ENCODE results near the gene CNN3. TPM values are rescaled to one million over a fixed set of nuclear protein-coding genes. Genes with fewer than 3 reads are reported as not detected.

Gene CNN3
- total RNA-seq, 1 donor: 316 TPM

DNA sequence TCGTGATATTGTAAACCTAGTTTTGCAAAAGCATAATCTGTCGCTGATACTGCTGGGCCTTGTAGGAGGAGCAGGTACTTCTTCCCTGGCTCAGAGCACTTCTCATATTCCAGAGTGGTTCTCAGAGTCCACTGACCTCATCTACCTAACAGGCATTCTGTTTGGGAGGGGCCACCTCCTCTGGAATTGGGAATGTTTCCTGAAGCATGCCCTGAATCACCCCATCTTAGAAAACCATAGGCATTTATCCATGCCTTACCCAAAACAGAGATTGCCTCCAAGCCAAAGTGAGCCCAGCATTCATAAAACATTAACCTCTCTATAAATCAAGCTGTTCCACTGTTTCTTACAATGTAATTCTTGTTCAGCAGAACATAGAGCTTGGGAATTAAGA, 71.6 kb downstream of the CNN3 start:
- H3K4me3 ChIP-seq (ENCODE audit: insufficient read depth, low read length): no peak overlapping the region
- DNase-seq (ENCODE audit: insufficient read length, low spot score, missing footprints): no peak
- no peaks in the 10 kb centered on the region for H4K20me1 ChIP-seq (ENCODE audit: insufficient read depth, low read length)
- H3K27ac ChIP-seq (ENCODE audit: low read depth, low read length): no peak overlapping the region
- no peaks in the 10 kb centered on the region for H3K27me3 ChIP-seq (ENCODE audit: insufficient read depth, low read length)
- no peak overlapping the region for H2AFZ ChIP-seq (ENCODE audit: low read length)
- TF ChIP-seq, protein P1, sequence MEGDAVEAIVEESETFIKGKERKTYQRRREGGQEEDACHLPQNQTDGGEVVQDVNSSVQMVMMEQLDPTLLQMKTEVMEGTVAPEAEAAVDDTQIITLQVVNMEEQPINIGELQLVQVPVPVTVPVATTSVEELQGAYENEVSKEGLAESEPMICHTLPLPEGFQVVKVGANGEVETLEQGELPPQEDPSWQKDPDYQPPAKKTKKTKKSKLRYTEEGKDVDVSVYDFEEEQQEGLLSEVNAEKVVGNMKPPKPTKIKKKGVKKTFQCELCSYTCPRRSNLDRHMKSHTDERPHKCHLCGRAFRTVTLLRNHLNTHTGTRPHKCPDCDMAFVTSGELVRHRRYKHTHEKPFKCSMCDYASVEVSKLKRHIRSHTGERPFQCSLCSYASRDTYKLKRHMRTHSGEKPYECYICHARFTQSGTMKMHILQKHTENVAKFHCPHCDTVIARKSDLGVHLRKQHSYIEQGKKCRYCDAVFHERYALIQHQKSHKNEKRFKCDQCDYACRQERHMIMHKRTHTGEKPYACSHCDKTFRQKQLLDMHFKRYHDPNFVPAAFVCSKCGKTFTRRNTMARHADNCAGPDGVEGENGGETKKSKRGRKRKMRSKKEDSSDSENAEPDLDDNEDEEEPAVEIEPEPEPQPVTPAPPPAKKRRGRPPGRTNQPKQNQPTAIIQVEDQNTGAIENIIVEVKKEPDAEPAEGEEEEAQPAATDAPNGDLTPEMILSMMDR (IDR thresholded peaks at IDR 0.05; ENCODE audit: extremely low read depth, low read depth, low read length): no peak
- no peaks in the 10 kb centered on the region for H3K79me2 ChIP-seq (ENCODE audit: insufficient read depth, low read length)
- H3K4me2 ChIP-seq (ENCODE audit: insufficient read depth, low read length): peak overlapping the region; percentile 77
- peaks cover 8% of the 10 kb centered on the region for H3K4me1 ChIP-seq (ENCODE audit: insufficient read depth, low read length)
- H3K9me3 ChIP-seq (ENCODE audit: low read depth, low read length): no peaks in the 10 kb centered on the region
- no peaks in the 10 kb centered on the region for H3K36me3 ChIP-seq (ENCODE audit: insufficient read depth, low read length)

DNA sequence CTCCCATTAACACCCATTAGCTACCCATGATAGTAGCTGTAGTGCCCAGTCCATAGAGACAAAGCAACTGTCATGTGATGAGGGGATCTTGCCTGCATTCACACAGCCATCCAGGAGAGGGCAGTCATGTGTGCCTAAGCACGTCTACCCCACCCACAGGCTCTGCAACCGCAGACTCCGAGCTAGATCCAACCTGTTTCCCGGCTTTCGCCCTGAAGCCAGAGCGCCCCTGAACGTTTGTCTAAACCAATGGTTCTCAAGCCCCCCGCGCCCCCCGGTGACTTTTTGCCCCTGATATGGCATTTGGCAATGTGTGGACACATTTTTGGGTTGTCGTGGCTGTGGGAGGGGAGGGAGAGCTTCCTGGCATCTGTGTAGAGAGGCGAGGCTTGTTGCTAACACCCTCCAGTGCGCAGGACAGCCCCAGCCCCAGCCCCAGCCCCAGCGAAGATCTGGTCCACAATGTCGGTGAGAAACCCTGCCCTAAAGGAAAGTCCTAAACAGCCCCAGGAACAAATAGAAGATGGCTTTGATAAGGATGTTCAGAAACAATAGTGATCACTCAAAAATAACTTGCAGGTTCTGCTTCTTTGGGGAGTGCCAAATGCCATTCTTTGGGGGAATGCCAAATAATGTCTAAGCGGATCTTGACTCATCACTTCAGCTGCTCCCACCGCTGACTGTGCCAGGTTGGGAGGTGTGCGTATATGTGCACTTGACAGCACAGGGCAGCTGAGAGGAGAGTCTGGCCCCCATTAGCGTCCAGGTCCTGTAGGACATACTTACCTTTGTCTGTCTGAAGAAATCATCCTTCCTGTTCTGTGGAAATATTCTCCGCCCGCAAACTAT, 72.2 kb downstream of the CNN3 start:
- Histone ChIP-seq H3K9me3 (ENCODE audit: low read depth, low read length) (no peaks in the 10 kb centered on the region), H3K4me1 (ENCODE audit: insufficient read depth, low read length) (peaks cover 8% of the 10 kb centered on the region), H3K27me3 (ENCODE audit: insufficient read depth, low read length) (no peaks in the 10 kb centered on the region), H3K79me2 (ENCODE audit: insufficient read depth, low read length) (no peaks in the 10 kb centered on the region), H3K4me2 (ENCODE audit: insufficient read depth, low read length) (peak overlapping the region; percentile 77), H4K20me1 (ENCODE audit: insufficient read depth, low read length) (no peaks in the 10 kb centered on the region), H2AFZ (ENCODE audit: low read length) (peak overlapping the region; percentile 38), H3K4me3 (ENCODE audit: insufficient read depth, low read length) (peak overlapping the region; percentile 64), H3K27ac (ENCODE audit: low read depth, low read length) (peak overlapping the region; percentile 11), H3K36me3 (ENCODE audit: insufficient read depth, low read length) (no peaks in the 10 kb centered on the region)
- DNase-seq (ENCODE audit: insufficient read length, low spot score, missing footprints): peak; percentile 89
- TF ChIP-seq, protein P1 (IDR thresholded peaks at IDR 0.05; ENCODE audit: extremely low read depth, low read depth, low read length): peak; percentile 95

DNA sequence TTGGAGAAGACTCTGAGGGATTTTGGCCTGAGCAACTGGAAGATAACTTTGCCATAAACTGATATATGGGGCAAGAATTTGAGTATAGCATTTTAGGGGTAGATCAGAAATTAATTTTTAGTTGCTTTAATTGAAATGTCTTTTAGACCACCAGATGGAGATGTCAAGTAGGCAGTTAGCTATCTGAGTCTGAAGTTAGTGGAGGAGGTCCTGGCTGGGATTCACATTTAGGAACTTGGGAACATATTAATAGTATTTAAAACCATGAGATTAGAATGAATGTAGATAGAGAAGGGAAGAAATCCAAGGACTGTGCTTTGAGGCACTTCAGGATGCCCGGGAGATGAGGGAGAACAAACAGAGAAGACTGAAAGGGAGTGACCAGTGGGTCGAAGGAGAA, 74.1 kb downstream of the CNN3 start:
- H3K27ac ChIP-seq (ENCODE audit: low read depth, low read length): no peak overlapping the region
- TF ChIP-seq, protein P1 (IDR thresholded peaks at IDR 0.05; ENCODE audit: extremely low read depth, low read depth, low read length): peak; percentile 29
- no peak overlapping the region for H2AFZ ChIP-seq (ENCODE audit: low read length)
- no peak overlapping the region for H3K4me3 ChIP-seq (ENCODE audit: insufficient read depth, low read length)
- no peaks in the 10 kb centered on the region for H3K9me3 ChIP-seq (ENCODE audit: low read depth, low read length)
- DNase-seq (ENCODE audit: insufficient read length, low spot score, missing footprints): no peak
- H3K27me3 ChIP-seq (ENCODE audit: insufficient read depth, low read length): no peaks in the 10 kb centered on the region
- H4K20me1 ChIP-seq (ENCODE audit: insufficient read depth, low read length): no peaks in the 10 kb centered on the region
- peaks cover 8% of the 10 kb centered on the region for H3K4me1 ChIP-seq (ENCODE audit: insufficient read depth, low read length)
- H3K36me3 ChIP-seq (ENCODE audit: insufficient read depth, low read length): no peaks in the 10 kb centered on the region
- H3K4me2 ChIP-seq (ENCODE audit: insufficient read depth, low read length): no peak overlapping the region
- H3K79me2 ChIP-seq (ENCODE audit: insufficient read depth, low read length): no peaks in the 10 kb centered on the region

DNA sequence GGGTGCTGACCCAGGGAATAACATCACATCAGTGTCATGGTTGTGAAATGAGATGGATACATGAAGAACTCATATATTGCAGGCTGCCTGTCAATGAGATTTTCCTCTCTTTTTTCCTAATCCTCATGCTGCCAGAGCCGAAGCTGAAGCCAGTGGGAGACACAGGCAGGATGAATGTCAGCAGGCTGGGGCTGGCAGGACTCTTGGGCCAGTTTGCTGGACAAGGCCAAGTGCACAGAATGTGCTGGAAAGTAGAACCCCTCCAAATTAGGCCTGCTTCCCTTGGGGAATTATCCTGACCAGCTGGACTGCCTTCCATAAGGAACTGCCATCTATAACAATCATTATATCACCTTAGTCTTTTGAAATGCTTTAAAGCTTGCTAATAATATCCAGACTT, 75.3 kb downstream of the CNN3 start:
- TF ChIP-seq, protein P1 (IDR thresholded peaks at IDR 0.05; ENCODE audit: extremely low read depth, low read depth, low read length): no peak
- H3K36me3 ChIP-seq (ENCODE audit: insufficient read depth, low read length): no peaks in the 10 kb centered on the region
- no peaks in the 10 kb centered on the region for H3K9me3 ChIP-seq (ENCODE audit: low read depth, low read length)
- no peaks in the 10 kb centered on the region for H3K79me2 ChIP-seq (ENCODE audit: insufficient read depth, low read length)
- H3K4me2 ChIP-seq (ENCODE audit: insufficient read depth, low read length): no peak overlapping the region
- no peaks in the 10 kb centered on the region for H4K20me1 ChIP-seq (ENCODE audit: insufficient read depth, low read length)
- peaks cover 8% of the 10 kb centered on the region for H3K4me1 ChIP-seq (ENCODE audit: insufficient read depth, low read length)
- no peak for DNase-seq (ENCODE audit: insufficient read length, low spot score, missing footprints)
- no peak overlapping the region for H3K27ac ChIP-seq (ENCODE audit: low read depth, low read length)
- no peak overlapping the region for H3K4me3 ChIP-seq (ENCODE audit: insufficient read depth, low read length)
- no peak overlapping the region for H2AFZ ChIP-seq (ENCODE audit: low read length)
- H3K27me3 ChIP-seq (ENCODE audit: insufficient read depth, low read length): no peaks in the 10 kb centered on the region

Data from osteoblast (primary cell).